GM06990 (cell line): ENCODE results near the gene INPP5A.

Experiments
- DNase-seq: peaks from one replicate; pipeline ENCODE4 v3.0.0-alpha.2; 2011; ENCODE audit not compliant: insufficient read length; ENCODE audit errors: extremely low read depth
- H3K27me3 ChIP-seq: replicated peaks from 2 replicates; pipeline ENCODE4 v1.6.0; 2011; ENCODE audit warnings: low read length; ENCODE audit not compliant: control insufficient read depth, insufficient read depth
- H3K36me3 ChIP-seq: 2 replicates; pipeline ENCODE4 v1.5.1; 2011; ENCODE audit warnings: low read length; ENCODE audit not compliant: control insufficient read depth, insufficient read depth
- H3K4me3 ChIP-seq: replicated peaks from 2 replicates; pipeline ENCODE4 v1.5.1; 2011; ENCODE audit warnings: low read depth, mild to moderate bottlenecking, control low read depth, low read length
- TF ChIP-seq, protein P1 (sequence below): IDR thresholded peaks from 2 replicates; pipeline ENCODE4 v1.5.1; 2011; ENCODE audit warnings: low read length, control low read depth, mild to moderate bottlenecking, inconsistent platforms; ENCODE audit not compliant: insufficient read depth, poor library complexity, severe bottlenecking

The INPP5A gene

DNA sequence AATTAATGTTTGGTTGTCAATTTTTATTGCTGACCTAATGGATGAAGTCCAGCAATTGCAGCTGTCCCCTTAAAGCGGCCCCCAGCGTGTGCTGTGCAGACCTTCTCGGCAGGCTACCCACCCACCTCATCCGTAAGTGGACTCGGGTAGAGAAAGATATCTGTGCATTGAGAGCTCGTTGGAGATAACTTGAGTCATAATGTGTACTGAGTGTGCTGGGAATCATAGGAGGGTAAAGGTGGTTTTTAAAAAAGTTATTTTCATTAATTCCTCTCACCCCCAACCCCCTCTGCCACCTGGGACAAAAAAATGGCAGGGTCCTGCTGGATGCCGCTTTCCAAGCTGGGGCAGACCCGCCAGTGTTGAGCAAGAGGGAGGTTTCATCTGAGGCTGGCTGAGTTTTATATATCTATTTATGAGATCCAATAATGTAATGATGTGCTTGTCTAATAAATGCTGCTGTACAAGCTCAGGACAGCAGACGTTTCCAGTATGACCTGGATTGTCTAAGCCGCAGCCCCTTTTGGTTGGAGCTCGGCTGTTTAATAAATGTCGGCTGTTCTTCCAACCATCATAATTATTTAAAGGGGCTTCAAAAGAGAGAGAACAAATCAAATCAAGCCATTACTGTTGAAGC is 129.2 kb downstream of the INPP5A start:
- DNase-seq = no peak

DNA sequence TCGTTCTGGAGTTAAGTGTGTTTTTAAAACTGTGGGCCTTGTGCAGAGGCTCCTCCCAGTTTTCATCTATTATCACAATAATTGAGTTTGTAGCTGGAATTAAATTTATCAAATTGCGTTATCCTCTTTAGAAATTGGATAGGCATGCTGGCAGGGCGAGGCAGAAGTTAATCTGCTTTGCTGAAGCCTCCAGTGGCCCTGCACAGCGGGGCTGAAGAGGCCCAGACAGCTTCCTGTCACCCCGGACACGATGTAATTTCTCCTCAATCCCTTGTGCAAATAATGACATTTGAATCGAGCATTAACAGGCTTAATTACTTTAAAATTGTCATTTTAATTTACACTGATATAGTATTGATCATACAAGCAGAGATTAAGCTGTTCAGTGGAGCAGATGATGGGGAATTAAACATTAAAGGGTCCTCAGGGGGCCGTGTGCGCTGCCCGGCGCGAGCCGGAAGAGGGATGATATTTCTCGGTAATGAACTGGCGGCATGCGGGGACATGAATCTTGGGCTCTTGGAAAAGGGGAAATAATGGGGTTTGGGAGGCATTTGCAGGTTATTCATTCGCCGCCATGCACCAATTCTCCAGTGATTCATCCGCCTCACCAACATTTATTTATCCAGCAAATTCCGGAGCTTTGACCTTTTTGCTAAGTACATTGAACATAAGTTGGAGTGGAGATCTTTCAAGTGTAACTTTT is 129.9 kb downstream of the INPP5A start:
- TF ChIP-seq, protein P1, sequence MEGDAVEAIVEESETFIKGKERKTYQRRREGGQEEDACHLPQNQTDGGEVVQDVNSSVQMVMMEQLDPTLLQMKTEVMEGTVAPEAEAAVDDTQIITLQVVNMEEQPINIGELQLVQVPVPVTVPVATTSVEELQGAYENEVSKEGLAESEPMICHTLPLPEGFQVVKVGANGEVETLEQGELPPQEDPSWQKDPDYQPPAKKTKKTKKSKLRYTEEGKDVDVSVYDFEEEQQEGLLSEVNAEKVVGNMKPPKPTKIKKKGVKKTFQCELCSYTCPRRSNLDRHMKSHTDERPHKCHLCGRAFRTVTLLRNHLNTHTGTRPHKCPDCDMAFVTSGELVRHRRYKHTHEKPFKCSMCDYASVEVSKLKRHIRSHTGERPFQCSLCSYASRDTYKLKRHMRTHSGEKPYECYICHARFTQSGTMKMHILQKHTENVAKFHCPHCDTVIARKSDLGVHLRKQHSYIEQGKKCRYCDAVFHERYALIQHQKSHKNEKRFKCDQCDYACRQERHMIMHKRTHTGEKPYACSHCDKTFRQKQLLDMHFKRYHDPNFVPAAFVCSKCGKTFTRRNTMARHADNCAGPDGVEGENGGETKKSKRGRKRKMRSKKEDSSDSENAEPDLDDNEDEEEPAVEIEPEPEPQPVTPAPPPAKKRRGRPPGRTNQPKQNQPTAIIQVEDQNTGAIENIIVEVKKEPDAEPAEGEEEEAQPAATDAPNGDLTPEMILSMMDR = no peak
- DNase-seq = no peak

More for the DNA sequence above, 129.2 kb downstream of the INPP5A start:
- H3K4me3 ChIP-seq = no peak overlapping the region
- TF ChIP-seq, protein P1 = no peak
- H3K27me3 ChIP-seq = no peaks in the 10 kb centered on the region
- no peaks in the 10 kb centered on the region; the same call in 1 of the 2 replicates for H3K36me3 ChIP-seq

DNA sequence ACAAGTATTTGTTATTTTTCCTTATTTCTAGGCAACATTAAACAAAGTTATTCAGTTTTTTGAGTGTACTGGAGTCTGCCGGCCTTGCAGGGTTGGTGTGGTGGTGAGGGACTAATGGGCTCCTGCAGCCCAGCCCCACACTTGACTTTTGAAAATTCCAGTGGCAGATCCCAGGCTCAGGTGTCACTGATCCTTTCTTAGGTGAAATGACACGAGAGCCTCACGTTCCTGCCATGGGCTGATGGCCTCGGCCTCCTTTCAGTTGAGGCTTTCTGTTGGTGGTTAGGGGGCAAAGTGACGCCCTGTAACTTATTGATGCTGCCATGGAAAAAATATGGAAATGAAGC is 130.4 kb downstream of the INPP5A start:
- DNase-seq = no peak
- Histone ChIP-seq H3K36me3 (no peaks in the 10 kb centered on the region), H3K27me3 (no peaks in the 10 kb centered on the region), H3K4me3 (no peak overlapping the region)
- TF ChIP-seq, protein P1 = no peak

More for the DNA sequence above, 129.9 kb downstream of the INPP5A start:
- Histone ChIP-seq H3K4me3 (no peak overlapping the region), H3K27me3 (no peaks in the 10 kb centered on the region), H3K36me3 (no peaks in the 10 kb centered on the region)

DNA sequence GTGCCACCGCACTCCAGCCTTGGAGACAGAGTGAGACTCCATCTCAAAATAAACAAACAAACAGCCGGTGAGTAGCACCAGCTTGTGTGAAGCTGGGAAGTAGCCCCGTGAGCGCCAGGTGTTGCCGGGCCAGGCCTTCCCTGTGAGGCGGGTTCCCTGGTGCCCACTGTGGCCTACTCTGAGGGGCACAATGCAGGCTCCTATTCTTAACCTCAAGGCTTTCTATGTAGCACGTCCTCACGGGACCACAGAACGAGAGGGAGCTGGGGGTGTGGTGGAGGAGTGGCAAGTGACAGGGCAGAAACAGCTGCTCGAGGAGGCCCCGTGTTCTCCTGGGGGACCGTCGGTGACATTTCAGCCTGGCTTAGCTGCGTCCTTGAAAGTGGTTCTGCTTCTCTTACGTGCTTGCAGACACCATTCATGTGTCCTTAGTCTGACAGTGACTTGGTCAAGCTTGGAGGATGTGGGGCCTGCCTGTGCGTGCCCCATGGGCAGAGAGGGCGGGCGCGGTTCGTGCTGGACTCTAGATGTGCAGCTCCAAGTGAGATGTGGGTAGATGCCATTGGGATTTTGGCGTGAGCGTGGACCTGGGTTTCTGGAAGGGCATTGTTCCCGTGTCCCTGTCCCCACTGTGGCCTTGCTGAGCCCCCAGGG is 131.7 kb downstream of the INPP5A start:
- H3K36me3 ChIP-seq = no peaks in the 10 kb centered on the region
- no peak for DNase-seq
- no peaks in the 10 kb centered on the region for H3K27me3 ChIP-seq
- TF ChIP-seq, protein P1 = no peak
- no peak overlapping the region for H3K4me3 ChIP-seq

DNA sequence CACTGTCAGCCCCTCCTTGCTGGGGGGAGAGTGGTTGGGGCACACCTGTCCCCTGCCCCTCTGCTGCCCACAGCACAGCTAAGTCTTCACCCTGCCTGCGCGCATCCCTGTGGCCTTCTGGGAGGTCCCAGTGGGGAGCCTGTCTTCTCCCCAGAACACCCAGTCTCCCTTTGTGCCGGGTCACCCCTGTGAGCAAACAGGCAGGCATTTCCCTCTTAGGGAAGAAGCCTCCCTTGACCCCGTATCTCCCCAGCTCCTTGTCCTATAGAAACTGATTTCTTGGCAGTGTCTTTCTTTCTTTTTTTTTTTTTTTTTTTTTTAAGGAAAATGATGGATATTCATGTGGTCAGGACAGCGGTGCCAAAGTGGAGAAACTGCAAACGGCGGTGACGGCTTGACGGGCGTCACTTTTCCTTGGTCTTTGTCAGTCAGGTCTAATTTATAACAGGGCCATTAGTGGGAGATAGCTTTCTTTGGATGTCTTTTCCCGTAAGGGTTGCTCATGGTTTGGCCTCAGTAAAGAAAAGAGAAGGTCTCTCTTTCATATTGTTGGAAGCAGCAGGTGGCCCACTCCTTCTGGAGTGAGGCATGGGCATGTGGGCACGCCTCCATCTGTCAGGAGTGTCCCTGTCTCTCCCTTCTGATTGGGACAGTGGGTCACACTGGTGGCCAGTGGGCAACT is 133.1 kb downstream of the INPP5A start:
- no peaks in the 10 kb centered on the region for H3K36me3 ChIP-seq
- no peak for DNase-seq
- TF ChIP-seq, protein P1 = no peak
- no peaks in the 10 kb centered on the region for H3K27me3 ChIP-seq
- H3K4me3 ChIP-seq = no peak overlapping the region
